Activated B cell treated with CpG ODN at 0.5 μM for 24 hours (primary cell): ENCODE results near the gene MGAT1. TPM values are rescaled to one million over a fixed set of nuclear protein-coding genes. Genes with fewer than 3 reads are reported as not detected.

Source experiments
- ATAC-seq: fragments of 200-7000 bp; cut with Tn5 transposase; one replicate; pipeline ENCODE4 v1.10.0; 2021; ENCODE audit warnings: low read depth, mild to moderate bottlenecking, moderate library complexity
- CTCF ChIA-PET: fragments of 350-600 bp; sonication (Branson Sonifier 250); formaldehyde crosslinking; loops from one replicate; lab custom pipeline; 2021; ENCODE audit warnings: antibody characterized with exemption; lab: Charles Lee
- POLR2A ChIA-PET: fragments of 350-600 bp; sonication (Branson Sonifier 250); formaldehyde crosslinking; loops from one replicate; lab custom pipeline; 2021; ENCODE audit warnings: antibody characterized with exemption; lab: Charles Lee
- DNase-seq: peaks from one replicate; pipeline ENCODE4 v3.0.0; 2022
- H3K27ac Mint-ChIP-seq: one replicate; pipeline ENCODE4 v1.8.0; 2020; ENCODE audit warnings: mixed read lengths
- H3K27me3 Mint-ChIP-seq: one replicate; pipeline ENCODE4 v1.8.0; 2021; ENCODE audit warnings: mixed read lengths
- H3K36me3 Mint-ChIP-seq: one replicate; pipeline ENCODE4 v1.8.0; 2021; ENCODE audit warnings: low read depth, mixed read lengths
- H3K4me1 Mint-ChIP-seq: one replicate; pipeline ENCODE4 v1.8.0; 2021; ENCODE audit warnings: mixed read lengths
- H3K4me3 Mint-ChIP-seq: one replicate; pipeline ENCODE4 v1.8.0; 2020; ENCODE audit warnings: mild to moderate bottlenecking, mixed read lengths
- H3K9me3 Mint-ChIP-seq: one replicate; pipeline ENCODE4 v1.8.0; 2020; ENCODE audit warnings: mixed read lengths
- CTCF ChIP-seq: fragments of 200-600 bp; IDR thresholded peaks from one replicate; pipeline ENCODE4 v1.8.0; 2022; ENCODE audit warnings: antibody characterized with exemption, mild to moderate bottlenecking
- intact Hi-C: fragments of 100-400 bp; cut with micrococcal nuclease; formaldehyde crosslinking; loops from one replicate; pipeline ENCODE4 v1.15.1; 2024
- total RNA-seq: library from RNA; stranded (reverse); gene quantifications from 2 replicates; pipeline ENCODE4 v1.2.3, GENCODE V29; 2022

Gene MGAT1
- total RNA-seq: 66.9 and 74.5 TPM in 2 replicates

GRCh38 chr5:180802325-180803180 is at the start of gene MGAT1:
Gene MGAT1 (minus strand): TSS chr5:180802806. CDS start chr5:180792971, 9,835 bp downstream.
- intact Hi-C loops: loop anchor here (1.0 to 10.0 kb wide), 13 partner anchors 8 to 1068 kb away; partner anchors contain the start of genes MAML1, MAPK9, TRIM41 and TRIM52
- POLR2A ChIA-PET: interaction anchor here (0.6 to 4.9 kb wide), 10 partner anchors 8 to 449 kb away, joined by 4 to 84 read pairs (median 6); partner anchors contain the start of genes TRIM41 and ZFP62
- no peak for TF ChIP-seq CTCF
- no peaks in the 10 kb centered on the region for H3K27me3 Mint-ChIP-seq
- peak; percentile 84 for DNase-seq
- no peaks in the 10 kb centered on the region for H3K9me3 Mint-ChIP-seq
- peak within 1 kb of the TSS; percentile 91 for H3K27ac Mint-ChIP-seq
- peak; percentile 60 for ATAC-seq
- peaks cover 34% of the 10 kb centered on the region for H3K36me3 Mint-ChIP-seq
- CTCF ChIA-PET: interaction anchor here (1.3 to 2.3 kb wide), 5 partner anchors 18 to 66 kb away, joined by 3 to 8 read pairs (median 6); no protein-coding TSS in a partner anchor
- H3K4me3 Mint-ChIP-seq: peak within 1 kb of the TSS; percentile 91
- H3K4me1 Mint-ChIP-seq: peaks cover 84% of the 10 kb centered on the region

GRCh38 chr5:180850434-180851078 is 48.0 kb upstream of the MGAT1 start:
- POLR2A ChIA-PET: interaction anchor here (0.6 to 2.7 kb wide), 3 partner anchors 19 to 40 kb away, joined by 3 to 11 read pairs (median 4); no protein-coding TSS in a partner anchor
- intact Hi-C loops: no loop called here
- H3K27ac Mint-ChIP-seq: no peak overlapping the region

GRCh38 chr5:180849827-180850226 is 47.2 kb upstream of the MGAT1 start:
- no peak overlapping the region for H3K27ac Mint-ChIP-seq
- ChIA-PET POLR2A (interaction anchor here (0.6 to 2.7 kb wide), 4 partner anchors 10 to 207 kb away, joined by 3 to 11 read pairs (median 4); no protein-coding TSS in a partner anchor), CTCF (no interaction called here)
- H3K27me3 Mint-ChIP-seq: no peaks in the 10 kb centered on the region
- peaks cover 3% of the 10 kb centered on the region for H3K9me3 Mint-ChIP-seq
- peaks cover 73% of the 10 kb centered on the region for H3K36me3 Mint-ChIP-seq
- intact Hi-C loops: no loop called here
- TF ChIP-seq CTCF: no peak
- DNase-seq (no peak), ATAC-seq (no peak)
- no peak overlapping the region for H3K4me3 Mint-ChIP-seq
- H3K4me1 Mint-ChIP-seq: no peaks in the 10 kb centered on the region

More at GRCh38 chr5:180850434-180851078, 48.0 kb upstream of the MGAT1 start:
- peaks cover 3% of the 10 kb centered on the region for H3K9me3 Mint-ChIP-seq
- CTCF ChIA-PET: no interaction called here
- no peak overlapping the region for H3K4me3 Mint-ChIP-seq
- ATAC-seq: no peak
- no peak for DNase-seq
- peaks cover 78% of the 10 kb centered on the region for H3K36me3 Mint-ChIP-seq
- no peak for TF ChIP-seq CTCF
- H3K4me1 Mint-ChIP-seq: no peaks in the 10 kb centered on the region
- H3K27me3 Mint-ChIP-seq: no peaks in the 10 kb centered on the region

GRCh38 chr5:180848878-180849277 is 46.3 kb upstream of the MGAT1 start:
- no peaks in the 10 kb centered on the region for H3K4me1 Mint-ChIP-seq
- H3K36me3 Mint-ChIP-seq: peaks cover 68% of the 10 kb centered on the region
- intact Hi-C loops: no loop called here
- TF ChIP-seq CTCF: no peak
- POLR2A ChIA-PET: interaction anchor here (2.7 kb wide), 1 partner anchor 17 kb away, joined by 11 read pairs; no protein-coding TSS in a partner anchor
- H3K27me3 Mint-ChIP-seq: no peaks in the 10 kb centered on the region
- DNase-seq (no peak), ATAC-seq (no peak)
- CTCF ChIA-PET: no interaction called here
- H3K9me3 Mint-ChIP-seq: peaks cover 3% of the 10 kb centered on the region
- H3K4me3 Mint-ChIP-seq: no peak overlapping the region
- H3K27ac Mint-ChIP-seq: no peak overlapping the region
